Ectodermal cell (in vitro differentiated cells): ENCODE results near the gene CHST11.

Source experiments
- H3K27ac ChIP-seq: 2 replicates; pipeline ENCODE4 v1.7.0; 2013; ENCODE audit warnings: mild to moderate bottlenecking, low read depth, low read length; ENCODE audit not compliant: insufficient read depth, poor library complexity, severe bottlenecking
- H3K27me3 ChIP-seq: 2 replicates; pipeline ENCODE4 v1.7.0; 2013; ENCODE audit warnings: mild to moderate bottlenecking, low read length; ENCODE audit not compliant: insufficient read depth, control insufficient read depth, poor library complexity, severe bottlenecking
- H3K36me3 ChIP-seq: one replicate; pipeline ENCODE4 v1.7.0; 2013; ENCODE audit warnings: low read length; ENCODE audit not compliant: control insufficient read depth, insufficient read depth
- H3K4me1 ChIP-seq: one replicate; pipeline ENCODE4 v1.7.0; 2013; ENCODE audit warnings: low read length; ENCODE audit not compliant: control insufficient read depth, insufficient read depth
- H3K4me3 ChIP-seq: 2 replicates; pipeline ENCODE4 v1.7.0; 2013; ENCODE audit warnings: low read depth, low read length, control low read depth; ENCODE audit not compliant: insufficient read depth
- H3K9me3 ChIP-seq: 2 replicates; pipeline ENCODE4 v1.7.0; 2013; ENCODE audit warnings: mild to moderate bottlenecking, low read length, moderate library complexity; ENCODE audit not compliant: control insufficient read depth
- WGBS, 2 experiments: methylation state at CpG; one replicate each; pipeline ENCODE4 v1.1.7; 2013; ENCODE audit warnings: missing lambda C conversion rate in 2 of 2; 5-methylcytosine and 5-hydroxymethylcytosine counted together

CHST11 gene

DNA sequence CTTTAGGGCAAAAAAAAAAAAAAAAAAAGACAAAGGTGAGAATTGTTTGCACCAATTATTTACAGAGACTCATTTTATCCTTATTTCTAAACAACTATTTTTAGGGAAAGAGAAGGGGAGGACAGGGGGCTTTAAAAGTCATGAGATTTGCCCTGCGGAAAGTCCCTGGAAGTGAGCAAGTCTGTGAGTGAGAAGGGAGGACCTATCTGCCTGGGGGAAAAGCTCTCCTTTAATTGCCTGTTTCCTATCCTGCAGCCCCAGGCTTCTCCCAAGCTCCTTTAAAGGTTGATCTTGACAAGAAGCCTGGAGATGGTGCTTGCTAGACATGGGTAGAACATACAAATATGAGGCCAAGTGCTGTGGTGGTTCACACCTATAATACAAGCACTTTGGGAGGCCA is 8.3 kb upstream of the CHST11 start:
- H3K9me3 ChIP-seq, result no peaks in the 10 kb centered on the region
- no peaks in the 10 kb centered on the region for H3K4me1 ChIP-seq
- no peak overlapping the region for H3K4me3 ChIP-seq
- peaks cover under 1% of the 10 kb centered on the region for H3K27me3 ChIP-seq
- 82 to 91% methylated on average over 1 of the region's 1 CpG for WGBS, 2 experiments
- no peak overlapping the region for H3K27ac ChIP-seq
- H3K36me3 ChIP-seq, result no peaks in the 10 kb centered on the region

DNA sequence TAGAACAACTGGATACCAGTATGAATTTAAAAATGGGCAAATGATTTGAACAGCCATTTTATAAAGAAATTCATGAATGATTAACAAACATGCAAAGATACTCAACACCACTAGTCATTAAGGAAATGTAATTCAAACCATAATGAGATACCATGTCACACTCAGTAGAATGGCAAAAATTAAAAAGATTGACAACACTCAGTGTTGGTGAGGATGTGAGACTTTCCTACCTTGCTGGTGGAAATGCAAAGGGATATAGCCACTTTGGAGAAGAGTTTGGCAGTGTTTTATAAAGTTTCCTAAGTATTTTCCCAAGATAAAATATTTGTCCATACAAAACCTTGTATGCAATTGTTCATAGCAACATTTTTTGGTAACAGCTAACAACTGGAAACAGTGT is 6.0 kb upstream of the CHST11 start:
- no peak overlapping the region for H3K4me3 ChIP-seq
- no peak overlapping the region for H3K27ac ChIP-seq
- H3K9me3 ChIP-seq, result no peaks in the 10 kb centered on the region
- H3K4me1 ChIP-seq, result peaks cover 3% of the 10 kb centered on the region
- no peaks in the 10 kb centered on the region for H3K36me3 ChIP-seq
- H3K27me3 ChIP-seq, result peaks cover 12% of the 10 kb centered on the region

DNA sequence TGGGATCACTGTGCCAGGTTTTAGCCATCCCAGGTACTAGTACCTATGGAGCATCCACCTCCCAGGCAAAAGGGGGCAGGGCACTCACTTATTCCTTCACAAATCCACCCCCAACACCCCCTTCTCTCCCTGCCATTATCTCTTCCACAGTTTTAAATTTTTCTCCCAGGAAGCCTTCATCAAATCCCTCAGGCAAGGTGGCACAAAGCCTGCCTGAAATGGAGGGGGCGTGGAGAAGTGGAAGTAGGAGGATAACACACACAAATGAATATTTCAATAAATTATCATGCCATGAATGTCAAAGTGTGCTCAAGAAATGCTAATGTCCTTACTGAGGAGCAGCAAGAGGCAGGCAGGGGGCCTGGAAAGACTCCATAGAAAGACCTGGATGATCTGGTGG is 4.7 kb upstream of the CHST11 start:
- Histone ChIP-seq H3K36me3 (no peaks in the 10 kb centered on the region), H3K4me3 (no peak overlapping the region), H3K27me3 (peaks cover 13% of the 10 kb centered on the region), H3K4me1 (peaks cover 7% of the 10 kb centered on the region), H3K27ac (no peak overlapping the region), H3K9me3 (no peaks in the 10 kb centered on the region)
- WGBS, 2 experiments, result 80% methylated on average over 1 of the region's 1 CpG; no CpG with 5 or more reads in 1 of the 2 experiments

DNA sequence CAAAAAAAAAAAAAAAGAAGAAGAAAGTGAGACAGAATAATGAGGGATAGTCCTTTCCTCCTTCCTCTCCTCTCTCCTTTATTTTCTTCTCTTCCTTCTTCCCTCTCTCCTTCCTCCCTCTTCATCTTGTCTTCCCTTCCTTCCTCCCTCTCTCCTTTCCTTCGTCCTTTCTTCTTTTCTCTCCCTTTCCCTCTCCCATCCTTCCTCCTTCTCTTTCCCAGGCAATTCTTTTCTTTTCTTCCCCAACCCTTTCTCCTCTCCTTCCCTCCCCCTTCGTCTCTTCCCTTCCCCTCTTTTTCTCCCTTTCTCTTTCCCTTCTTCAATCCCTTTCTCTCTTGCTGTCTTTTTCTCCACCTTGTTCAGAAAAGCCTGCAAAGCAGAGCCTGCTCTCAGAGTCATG is 3.6 kb upstream of the CHST11 start:
- WGBS, 2 experiments, result 72 to 79% methylated on average over 2 of the region's 2 CpGs
- Histone ChIP-seq H3K9me3 (no peaks in the 10 kb centered on the region), H3K27ac (no peak overlapping the region), H3K4me1 (peaks cover 7% of the 10 kb centered on the region), H3K27me3 (peaks cover 13% of the 10 kb centered on the region), H3K36me3 (no peaks in the 10 kb centered on the region), H3K4me3 (no peak overlapping the region)

DNA sequence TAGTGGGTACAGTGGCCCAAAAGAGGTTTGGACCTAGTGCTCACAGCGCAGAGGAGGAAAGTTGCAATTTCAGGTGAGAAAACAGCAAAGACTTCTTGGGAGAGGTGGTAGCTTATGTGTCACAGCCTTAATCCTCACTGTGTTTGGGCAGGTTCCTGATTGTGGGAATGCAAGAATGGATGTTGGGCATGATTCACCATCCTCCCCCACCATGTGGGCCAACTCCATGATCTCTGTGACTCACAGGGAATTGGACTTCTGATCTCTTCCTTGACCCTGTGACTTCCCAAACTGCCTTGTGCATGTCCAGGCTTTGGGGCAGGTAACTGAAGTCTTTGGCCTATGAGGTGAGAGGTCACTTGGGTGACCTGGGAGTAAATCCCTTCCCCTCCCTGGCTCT is 1.8 kb upstream of the CHST11 start:
- H3K36me3 ChIP-seq, result no peaks in the 10 kb centered on the region
- 98 to 100% methylated on average over 1 of the region's 1 CpG for WGBS, 2 experiments
- H3K4me3 ChIP-seq, result no peak overlapping the region
- H3K9me3 ChIP-seq, result no peaks in the 10 kb centered on the region
- H3K27ac ChIP-seq, result no peak overlapping the region
- H3K4me1 ChIP-seq, result peaks cover 7% of the 10 kb centered on the region
- H3K27me3 ChIP-seq, result peaks cover 20% of the 10 kb centered on the region

DNA sequence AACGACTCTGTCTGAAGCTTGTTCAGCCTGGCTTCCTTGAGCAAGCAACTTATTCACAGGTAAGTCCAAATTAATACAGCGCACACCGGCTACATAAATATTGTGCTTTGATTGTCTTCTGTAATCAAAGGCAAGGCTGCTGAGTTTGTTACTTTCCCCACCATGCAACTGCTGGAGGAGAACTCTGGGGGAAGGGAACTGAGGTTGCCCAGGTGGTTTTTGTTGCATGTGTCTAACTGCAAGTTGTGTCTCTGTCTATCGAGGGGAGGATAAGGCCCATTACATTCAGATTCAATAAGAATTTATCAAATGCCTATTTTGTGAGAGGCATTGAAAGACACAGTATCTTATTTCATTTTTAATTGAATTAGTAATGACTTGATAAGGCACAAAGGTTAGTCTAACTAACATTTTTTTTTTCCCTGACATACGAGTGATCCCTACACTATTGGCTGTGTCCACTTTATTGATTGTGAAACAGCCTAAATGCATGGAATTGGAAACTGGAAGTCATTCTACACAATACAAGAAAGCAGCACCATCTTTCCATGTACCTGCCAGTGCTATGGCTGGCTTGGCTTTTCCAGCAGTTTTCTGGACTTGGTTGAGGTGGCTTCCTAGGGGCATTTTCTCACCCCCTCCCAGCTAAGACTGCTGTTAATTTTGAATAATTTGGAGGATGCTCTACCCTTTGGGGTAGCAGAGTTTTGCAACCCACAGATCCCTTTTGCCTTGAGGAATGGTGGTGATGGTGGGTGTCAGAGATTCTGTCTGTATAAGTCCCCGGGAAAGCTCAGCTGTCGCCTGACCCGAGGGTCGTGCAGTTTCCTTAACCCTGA is 951 bp upstream of the CHST11 start:
- no peak overlapping the region for H3K27ac ChIP-seq
- H3K4me3 ChIP-seq, result peak overlapping the region; percentile 86
- H3K9me3 ChIP-seq, result no peaks in the 10 kb centered on the region
- no peaks in the 10 kb centered on the region for H3K36me3 ChIP-seq
- H3K27me3 ChIP-seq, result peaks cover 20% of the 10 kb centered on the region
- peaks cover 7% of the 10 kb centered on the region for H3K4me1 ChIP-seq
- WGBS, 2 experiments, result 42% methylated on average over 8 to 9 of the region's 9 CpGs

DNA sequence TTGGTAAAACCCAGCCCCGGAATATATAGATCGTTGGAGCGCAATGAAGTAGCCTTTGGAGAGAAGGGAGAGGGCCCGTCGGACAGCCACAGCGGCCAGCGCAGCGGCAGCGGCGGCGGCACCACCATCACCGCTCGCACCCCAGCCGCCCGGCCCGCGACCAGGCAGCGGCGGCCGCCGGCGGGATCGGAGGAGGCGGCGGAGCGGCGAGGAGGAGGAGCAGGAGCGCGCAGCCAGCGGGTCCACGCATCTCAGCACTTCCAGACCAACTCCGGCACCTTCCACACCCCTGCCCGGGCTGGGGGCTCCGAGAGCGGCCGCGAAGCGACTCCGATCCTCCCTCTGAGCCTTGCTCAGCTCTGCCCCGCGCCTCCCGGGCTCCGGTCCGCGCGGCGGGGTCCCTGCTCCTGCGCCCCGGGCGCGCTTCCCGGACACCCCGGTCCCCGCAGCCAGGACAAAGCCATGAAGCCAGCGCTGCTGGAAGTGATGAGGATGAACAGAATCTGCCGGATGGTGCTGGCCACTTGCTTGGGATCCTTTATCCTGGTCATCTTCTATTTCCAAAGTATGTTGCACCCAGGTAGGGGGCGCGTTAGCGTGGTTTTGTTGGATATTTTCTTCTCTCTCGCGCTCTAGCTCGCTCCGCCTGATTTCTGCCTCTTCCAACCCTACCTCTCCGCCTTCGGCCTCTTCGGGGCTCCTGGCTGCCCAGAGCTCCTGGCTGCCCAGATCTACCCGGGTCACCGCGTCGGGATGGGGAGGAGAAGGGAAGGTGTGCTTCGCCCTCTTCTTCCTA is 400 bp downstream of the CHST11 start:
- 0% methylated on average over 71 of the region's 71 CpGs for WGBS, 2 experiments
- no peaks in the 10 kb centered on the region for H3K36me3 ChIP-seq
- H3K27ac ChIP-seq, result peak overlapping the region; percentile 68
- H3K9me3 ChIP-seq, result no peaks in the 10 kb centered on the region
- peaks cover 7% of the 10 kb centered on the region for H3K4me1 ChIP-seq
- H3K27me3 ChIP-seq, result peaks cover 20% of the 10 kb centered on the region
- H3K4me3 ChIP-seq, result peak overlapping the region; percentile 86

DNA sequence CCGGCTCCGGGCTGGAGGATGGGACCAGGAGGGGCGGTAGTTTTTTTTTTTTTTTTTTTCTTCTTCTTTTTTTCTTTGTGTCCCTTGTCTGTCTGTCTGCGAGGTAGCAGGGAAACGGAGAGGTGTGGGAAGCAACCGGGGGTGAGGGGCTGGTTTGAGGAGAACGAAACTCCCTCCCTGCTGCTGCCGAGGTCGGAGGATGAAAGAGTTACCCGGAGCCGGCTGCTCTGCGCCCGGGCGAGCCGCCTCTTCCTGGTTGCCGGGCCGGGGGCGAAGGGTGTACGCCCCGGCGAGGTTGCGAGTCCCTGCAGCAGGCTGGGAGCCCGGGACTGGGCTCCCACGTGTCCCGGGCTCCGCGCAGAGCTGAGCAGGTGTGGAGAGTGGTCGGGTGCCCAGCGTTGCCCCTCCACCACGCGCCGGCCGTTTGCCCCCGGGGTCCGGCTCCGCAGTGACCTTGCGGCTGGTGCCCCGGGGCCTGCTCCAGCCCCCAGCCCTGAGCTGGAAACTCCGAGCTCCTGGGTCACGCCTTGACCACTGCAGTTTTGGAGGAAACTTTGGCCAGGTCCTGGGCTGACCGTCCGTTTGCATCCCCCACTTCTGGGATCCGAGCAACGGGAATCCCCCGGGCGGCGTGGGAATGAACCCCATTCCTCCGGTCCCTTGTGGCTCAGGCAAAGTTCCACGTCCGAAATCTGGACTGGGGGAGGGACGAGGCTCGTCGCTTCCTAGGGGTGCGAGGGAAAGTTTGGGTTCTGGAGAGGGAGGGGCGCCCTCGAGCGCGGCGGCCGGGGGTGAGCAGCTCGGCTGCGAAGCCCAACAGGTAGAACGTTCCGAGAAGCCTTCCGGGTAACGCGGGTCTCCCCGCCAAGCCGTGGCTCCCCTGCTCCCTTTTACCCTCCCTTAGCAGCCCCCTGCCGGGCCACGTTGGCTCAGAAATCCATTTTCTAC is 1.3 kb downstream of the CHST11 start:
- H3K4me3 ChIP-seq, result peak overlapping the region; percentile 86
- H3K36me3 ChIP-seq, result no peaks in the 10 kb centered on the region
- H3K4me1 ChIP-seq, result peaks cover 7% of the 10 kb centered on the region
- 0 to 1% methylated on average over 71 of the region's 71 CpGs for WGBS, 2 experiments
- H3K9me3 ChIP-seq, result no peaks in the 10 kb centered on the region
- H3K27ac ChIP-seq, result peak overlapping the region; percentile 68
- H3K27me3 ChIP-seq, result peaks cover 20% of the 10 kb centered on the region

DNA sequence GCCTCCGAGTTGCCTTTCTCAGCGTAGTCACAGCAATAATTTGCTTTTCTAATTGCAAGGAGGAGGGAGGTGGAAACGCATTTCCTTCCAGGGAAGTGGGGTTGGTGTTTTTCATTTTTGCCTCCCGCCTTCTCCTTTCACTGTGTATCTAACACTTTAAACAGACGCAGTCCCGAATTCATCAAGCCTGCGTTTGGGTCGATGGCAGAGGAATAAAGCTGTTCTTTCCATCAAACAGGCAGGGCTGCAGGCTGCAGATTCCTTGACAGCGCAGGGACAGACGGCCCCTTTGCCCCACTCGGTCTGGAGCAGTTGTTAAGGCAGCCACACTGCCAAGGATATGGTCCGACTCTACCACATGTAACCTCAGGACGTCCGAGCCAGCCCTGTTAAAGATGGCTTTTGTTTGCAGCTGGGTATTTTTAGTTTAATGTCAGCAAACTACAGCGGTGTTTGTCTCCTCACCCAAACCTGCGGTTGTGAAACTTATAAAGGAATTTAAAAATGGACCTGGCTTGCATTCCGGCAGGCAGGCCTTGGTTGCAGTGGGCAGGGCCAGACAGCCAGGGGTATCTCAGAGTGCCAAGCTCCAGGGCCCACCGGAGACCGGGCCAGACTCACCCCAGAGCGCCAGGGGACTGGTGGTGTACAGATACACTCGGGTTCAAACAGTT is 2.1 kb downstream of the CHST11 start:
- Histone ChIP-seq H3K27ac (no peak overlapping the region), H3K4me3 (peak overlapping the region; percentile 86), H3K36me3 (no peaks in the 10 kb centered on the region), H3K9me3 (no peaks in the 10 kb centered on the region), H3K4me1 (peaks cover 7% of the 10 kb centered on the region), H3K27me3 (peaks cover 20% of the 10 kb centered on the region)
- 12% methylated on average over 21 of the region's 21 CpGs for WGBS, 2 experiments
